ENCODE results near the gene THSD4.
A peak's percentile ranks its signal among the peaks of the same experiment; 100 is the strongest.

THSD4 gene

DNA sequence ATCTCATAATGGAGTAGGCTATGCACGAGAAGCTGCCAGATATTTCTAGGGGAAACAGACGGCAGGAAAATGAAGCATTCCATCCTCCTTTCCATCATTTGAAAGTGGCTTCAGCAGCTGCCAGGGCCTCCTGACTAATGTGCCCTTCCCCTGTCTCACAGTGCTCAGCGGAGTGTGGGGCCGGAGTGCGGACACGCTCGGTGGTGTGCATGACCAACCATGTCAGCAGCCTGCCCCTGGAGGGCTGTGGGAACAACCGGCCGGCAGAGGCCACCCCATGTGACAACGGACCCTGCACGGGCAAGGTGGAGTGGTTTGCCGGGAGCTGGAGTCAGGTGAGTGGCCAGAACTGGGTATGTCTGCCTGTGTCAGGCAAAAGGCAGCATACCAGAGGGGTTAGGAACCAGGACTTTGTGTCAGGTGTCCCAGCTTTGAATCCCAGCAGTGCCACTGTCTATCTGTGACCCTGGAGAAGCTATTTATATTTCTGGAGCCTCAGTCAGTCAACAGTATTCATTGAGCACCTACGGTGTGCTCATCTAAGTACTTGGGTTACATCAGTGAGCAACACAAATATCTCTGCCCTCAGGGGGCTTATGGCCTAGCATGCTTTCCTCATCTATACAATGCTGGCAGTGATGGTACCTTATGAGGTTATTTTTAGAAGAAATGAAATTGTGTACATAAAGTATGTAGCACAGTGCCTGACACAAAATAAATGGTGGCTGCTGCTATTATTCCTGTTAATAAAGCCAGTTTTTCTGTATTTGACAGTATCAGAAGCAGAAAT is 642.7 kb downstream of the THSD4 start:
- Histone ChIP-seq H3K36me3 (ENCODE audit: insufficient read depth, low read length) (peaks cover 4% of the 10 kb centered on the region), H3K9ac (ENCODE audit: low read depth, low read length) (no peak overlapping the region), H3K27me3 (ENCODE audit: control insufficient read depth, insufficient read depth, low read length) (no peaks in the 10 kb centered on the region)

DNA sequence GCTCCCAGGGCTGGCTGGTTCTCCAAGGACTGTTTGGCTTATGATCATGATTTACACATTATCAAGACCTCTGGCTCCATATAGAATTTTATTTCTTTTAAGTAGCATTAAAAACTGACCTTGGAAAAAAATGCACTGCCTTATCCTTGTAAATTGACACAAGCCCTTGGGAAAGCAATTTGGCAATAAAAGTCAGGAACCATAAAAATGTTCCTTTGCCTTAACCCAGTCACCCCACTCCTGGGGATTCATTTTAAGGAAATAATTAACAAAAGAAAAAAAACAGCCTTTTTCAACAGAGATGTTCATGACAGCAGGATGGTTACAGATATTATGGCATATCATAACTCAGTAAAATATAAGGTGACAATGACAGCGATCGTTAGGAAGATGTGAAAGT is 643.4 kb downstream of the THSD4 start:
- H3K4me3 ChIP-seq (ENCODE audit: low read length), result no peak overlapping the region
- peaks cover 4% of the 10 kb centered on the region for H3K36me3 ChIP-seq (ENCODE audit: insufficient read depth, low read length)
- no peaks in the 10 kb centered on the region for H3K27me3 ChIP-seq (ENCODE audit: control insufficient read depth, insufficient read depth, low read length)
- peaks cover 13% of the 10 kb centered on the region for H3K4me1 ChIP-seq (ENCODE audit: control insufficient read depth, insufficient read depth, low read length)
- H3K4me2 ChIP-seq (ENCODE audit: low read length), result no peak overlapping the region
- H3K9ac ChIP-seq (ENCODE audit: low read depth, low read length), result no peak overlapping the region
- H3K9me3 ChIP-seq (replicated peaks; ENCODE audit: low read length), result peaks cover 2% of the 10 kb centered on the region

More for the DNA sequence above, 642.7 kb downstream of the THSD4 start:
- Histone ChIP-seq H3K4me1 (ENCODE audit: control insufficient read depth, insufficient read depth, low read length) (peaks cover 20% of the 10 kb centered on the region), H3K9me3 (replicated peaks; ENCODE audit: low read length) (peaks cover 2% of the 10 kb centered on the region), H3K4me3 (ENCODE audit: low read length) (no peak overlapping the region), H3K4me2 (ENCODE audit: low read length) (no peak overlapping the region)

DNA sequence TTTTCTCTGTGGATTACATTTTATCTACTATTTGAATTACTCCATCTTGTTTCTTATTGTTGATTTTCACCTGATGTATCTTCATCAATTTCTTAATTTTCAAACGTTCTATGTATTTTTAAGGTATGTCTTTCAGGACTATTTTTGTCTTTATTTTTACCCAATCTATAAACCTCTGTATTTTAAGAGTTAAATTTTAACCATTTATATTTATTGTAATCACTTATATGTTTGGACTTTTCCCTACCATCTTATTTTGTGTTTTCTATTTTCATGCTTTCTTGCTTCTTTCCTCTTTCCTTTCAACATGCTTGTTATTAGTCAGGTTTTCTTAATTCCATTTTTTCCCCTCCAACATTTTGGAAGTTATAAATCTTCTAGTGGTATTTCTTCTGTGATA is 645.6 kb downstream of the THSD4 start:
- Histone ChIP-seq H3K9me3 (replicated peaks; ENCODE audit: low read length) (peaks cover 2% of the 10 kb centered on the region), H3K4me2 (ENCODE audit: low read length) (no peak overlapping the region), H3K9ac (ENCODE audit: low read depth, low read length) (no peak overlapping the region), H3K4me1 (ENCODE audit: control insufficient read depth, insufficient read depth, low read length) (peaks cover 11% of the 10 kb centered on the region), H3K27me3 (ENCODE audit: control insufficient read depth, insufficient read depth, low read length) (no peaks in the 10 kb centered on the region), H3K4me3 (ENCODE audit: low read length) (no peak overlapping the region), H3K36me3 (ENCODE audit: insufficient read depth, low read length) (peaks cover 11% of the 10 kb centered on the region)

DNA sequence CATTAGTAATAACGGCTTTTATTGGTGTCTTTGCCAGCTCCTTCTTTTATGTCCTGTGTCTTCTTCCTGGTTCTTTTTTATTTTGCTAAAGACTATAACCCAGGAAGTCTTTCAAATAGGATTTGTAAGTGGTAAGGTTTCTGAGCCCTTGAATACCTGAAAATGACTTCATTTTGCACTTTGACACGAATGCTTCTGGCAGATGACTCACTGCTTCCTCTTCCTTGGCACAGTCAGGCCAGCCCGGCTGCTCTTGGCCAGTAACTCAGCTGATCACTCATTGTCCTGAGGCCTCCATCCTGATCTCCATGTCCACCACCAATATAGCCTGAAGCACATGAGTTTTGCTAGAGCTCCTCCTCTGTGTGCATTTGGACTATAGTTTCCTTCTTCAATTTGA is 646.4 kb downstream of the THSD4 start:
- Histone ChIP-seq H3K27me3 (ENCODE audit: control insufficient read depth, insufficient read depth, low read length) (no peaks in the 10 kb centered on the region), H3K4me1 (ENCODE audit: control insufficient read depth, insufficient read depth, low read length) (peaks cover 11% of the 10 kb centered on the region), H3K9ac (ENCODE audit: low read depth, low read length) (no peak overlapping the region), H3K4me2 (ENCODE audit: low read length) (peak overlapping the region; percentile 16), H3K4me3 (ENCODE audit: low read length) (no peak overlapping the region), H3K36me3 (ENCODE audit: insufficient read depth, low read length) (peaks cover 11% of the 10 kb centered on the region), H3K9me3 (replicated peaks; ENCODE audit: low read length) (peaks cover 2% of the 10 kb centered on the region)

DNA sequence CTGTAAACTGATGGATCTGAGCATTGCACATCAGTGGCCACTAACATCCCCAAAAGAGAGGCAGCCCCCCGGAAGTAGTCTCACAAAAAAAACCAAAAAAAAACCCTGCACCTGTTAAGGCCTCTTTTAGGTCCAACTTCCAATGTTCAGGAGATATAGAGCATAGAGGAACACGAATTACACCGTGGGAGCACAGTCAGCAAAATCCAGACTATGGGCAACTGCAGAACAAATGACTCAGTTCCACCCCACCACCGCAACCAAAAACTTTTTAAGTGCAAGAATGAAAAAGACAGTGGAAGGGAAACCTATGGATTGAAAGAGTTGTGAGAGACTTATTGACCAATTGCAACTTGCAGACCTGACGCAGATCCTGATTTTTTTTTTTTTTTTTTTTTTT is 652.9 kb downstream of the THSD4 start:
- Histone ChIP-seq H3K4me2 (ENCODE audit: low read length) (no peak overlapping the region), H3K36me3 (ENCODE audit: insufficient read depth, low read length) (peaks cover 13% of the 10 kb centered on the region), H3K4me1 (ENCODE audit: control insufficient read depth, insufficient read depth, low read length) (no peaks in the 10 kb centered on the region), H3K27me3 (ENCODE audit: control insufficient read depth, insufficient read depth, low read length) (no peaks in the 10 kb centered on the region), H3K4me3 (ENCODE audit: low read length) (no peak overlapping the region), H3K9me3 (replicated peaks; ENCODE audit: low read length) (no peaks in the 10 kb centered on the region), H3K9ac (ENCODE audit: low read depth, low read length) (no peak overlapping the region)

DNA sequence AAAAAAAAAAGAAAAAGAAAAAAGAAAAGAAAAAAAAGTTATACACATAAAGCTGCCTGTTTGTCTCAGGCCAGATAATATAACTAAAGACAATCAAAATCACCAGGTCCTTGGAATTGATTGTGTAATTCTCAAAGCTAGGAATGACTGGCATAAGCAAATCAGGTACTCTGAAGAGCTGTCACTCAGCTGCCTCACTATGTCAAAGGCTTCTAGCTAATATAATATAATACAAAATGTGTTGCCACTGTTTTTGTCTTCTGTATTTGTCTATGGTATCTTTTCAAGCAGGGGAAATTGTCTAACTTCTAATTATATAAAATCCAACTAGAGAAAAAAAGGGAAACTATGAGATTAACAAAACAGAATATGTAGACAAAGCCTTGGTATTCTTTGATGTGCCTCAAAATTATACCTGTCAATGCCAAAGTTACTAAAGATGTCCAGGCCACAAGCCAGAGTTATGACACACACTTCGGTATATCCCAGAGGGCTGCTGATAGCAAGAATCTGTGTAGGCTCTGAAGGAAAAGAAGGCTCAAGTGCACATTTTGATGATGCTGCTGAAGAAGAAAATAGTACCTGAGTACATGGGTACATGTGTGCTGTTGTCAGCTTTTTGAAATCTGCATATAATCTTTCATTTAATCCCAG is 658.1 kb downstream of the THSD4 start:
- H3K9me3 ChIP-seq (replicated peaks; ENCODE audit: low read length), result no peaks in the 10 kb centered on the region
- H3K27me3 ChIP-seq (ENCODE audit: control insufficient read depth, insufficient read depth, low read length), result no peaks in the 10 kb centered on the region
- no peak overlapping the region for H3K4me3 ChIP-seq (ENCODE audit: low read length)
- H3K4me2 ChIP-seq (ENCODE audit: low read length), result no peak overlapping the region
- H3K9ac ChIP-seq (ENCODE audit: low read depth, low read length), result no peak overlapping the region
- peaks cover 11% of the 10 kb centered on the region for H3K4me1 ChIP-seq (ENCODE audit: control insufficient read depth, insufficient read depth, low read length)
- H3K36me3 ChIP-seq (ENCODE audit: insufficient read depth, low read length), result peaks cover 6% of the 10 kb centered on the region

DNA sequence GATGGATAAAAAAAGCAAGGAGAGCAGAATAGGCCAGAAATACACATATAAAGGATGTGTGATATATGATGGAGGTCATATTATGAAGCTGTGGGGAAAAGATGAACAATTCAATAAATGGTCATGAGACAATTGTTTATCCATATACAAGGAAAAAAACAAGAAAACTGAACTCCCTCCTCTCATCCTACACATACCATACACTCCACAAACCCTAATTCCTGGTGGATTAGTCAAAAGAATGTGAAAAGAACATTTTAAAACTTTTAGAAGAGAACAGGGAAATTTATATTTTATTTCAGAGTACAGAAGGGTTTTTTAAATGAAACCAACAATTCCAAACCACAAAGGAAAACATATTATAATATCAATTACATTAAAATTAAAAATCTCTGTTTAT is 660.6 kb downstream of the THSD4 start:
- no peaks in the 10 kb centered on the region for H3K9me3 ChIP-seq (replicated peaks; ENCODE audit: low read length)
- H3K4me3 ChIP-seq (ENCODE audit: low read length), result no peak overlapping the region
- H3K4me1 ChIP-seq (ENCODE audit: control insufficient read depth, insufficient read depth, low read length), result peaks cover 28% of the 10 kb centered on the region
- H3K4me2 ChIP-seq (ENCODE audit: low read length), result no peak overlapping the region
- H3K27me3 ChIP-seq (ENCODE audit: control insufficient read depth, insufficient read depth, low read length), result no peaks in the 10 kb centered on the region
- H3K9ac ChIP-seq (ENCODE audit: low read depth, low read length), result no peak overlapping the region
- peaks cover 6% of the 10 kb centered on the region for H3K36me3 ChIP-seq (ENCODE audit: insufficient read depth, low read length)

DNA sequence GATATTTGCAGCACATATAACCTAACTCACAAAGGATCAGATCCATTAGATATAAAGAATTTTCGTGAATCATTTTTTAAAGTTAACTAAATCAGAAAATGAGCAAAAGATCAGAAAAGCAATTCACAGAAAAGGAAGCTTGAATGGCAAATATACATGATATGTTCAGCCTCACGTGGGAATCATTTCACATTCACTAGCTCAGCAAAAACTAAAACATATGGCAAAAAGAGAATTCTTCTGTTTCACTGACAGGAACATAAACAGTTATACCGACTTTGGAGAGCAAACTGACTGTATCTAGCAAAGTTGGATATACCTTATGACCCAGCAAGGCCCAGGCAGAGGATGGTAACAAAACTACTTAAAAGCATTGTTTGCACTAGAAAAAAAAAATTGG is 661.0 kb downstream of the THSD4 start:
- Histone ChIP-seq H3K36me3 (ENCODE audit: insufficient read depth, low read length) (peaks cover 6% of the 10 kb centered on the region), H3K9ac (ENCODE audit: low read depth, low read length) (no peak overlapping the region), H3K9me3 (replicated peaks; ENCODE audit: low read length) (no peaks in the 10 kb centered on the region), H3K27me3 (ENCODE audit: control insufficient read depth, insufficient read depth, low read length) (no peaks in the 10 kb centered on the region), H3K4me2 (ENCODE audit: low read length) (no peak overlapping the region), H3K4me1 (ENCODE audit: control insufficient read depth, insufficient read depth, low read length) (peaks cover 33% of the 10 kb centered on the region), H3K4me3 (ENCODE audit: low read length) (no peak overlapping the region)

DNA sequence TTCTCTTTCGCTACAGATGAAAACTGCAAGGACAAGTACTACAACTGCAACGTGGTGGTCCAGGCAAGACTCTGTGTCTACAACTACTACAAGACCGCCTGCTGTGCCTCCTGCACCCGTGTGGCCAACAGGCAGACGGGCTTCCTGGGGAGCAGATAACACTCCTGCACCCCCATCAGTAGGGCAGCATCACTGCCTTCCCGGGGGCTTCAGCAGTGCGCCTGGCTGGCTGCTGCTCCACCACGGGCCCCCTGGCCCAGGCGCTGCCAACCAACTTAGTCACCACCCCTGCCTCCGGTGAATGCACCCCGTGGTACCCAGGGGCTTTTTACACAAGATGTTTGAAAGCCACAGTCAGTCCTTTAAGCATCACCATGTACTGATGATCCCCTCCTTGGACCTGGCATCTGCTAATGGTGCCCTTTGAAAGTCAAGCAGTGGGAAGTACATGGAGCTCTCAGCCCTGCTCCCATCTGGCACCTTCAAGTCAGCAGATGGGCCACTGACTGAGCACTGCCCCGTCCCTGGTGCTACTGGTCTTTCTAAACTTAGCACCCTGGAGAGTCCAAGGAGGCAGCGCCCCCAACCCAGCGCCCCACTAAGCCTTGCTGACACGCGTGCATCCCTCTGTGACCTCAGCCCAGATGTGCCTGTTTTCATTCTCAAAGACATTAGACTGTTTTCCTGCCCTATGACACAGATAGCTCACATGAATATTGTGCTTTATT is 662.1 kb downstream of the THSD4 start:
- Histone ChIP-seq H3K9me3 (replicated peaks; ENCODE audit: low read length) (no peaks in the 10 kb centered on the region), H3K4me3 (ENCODE audit: low read length) (no peak overlapping the region), H3K4me2 (ENCODE audit: low read length) (no peak overlapping the region), H3K9ac (ENCODE audit: low read depth, low read length) (no peak overlapping the region), H3K4me1 (ENCODE audit: control insufficient read depth, insufficient read depth, low read length) (peaks cover 39% of the 10 kb centered on the region), H3K27me3 (ENCODE audit: control insufficient read depth, insufficient read depth, low read length) (no peaks in the 10 kb centered on the region), H3K36me3 (ENCODE audit: insufficient read depth, low read length) (no peaks in the 10 kb centered on the region)

DNA sequence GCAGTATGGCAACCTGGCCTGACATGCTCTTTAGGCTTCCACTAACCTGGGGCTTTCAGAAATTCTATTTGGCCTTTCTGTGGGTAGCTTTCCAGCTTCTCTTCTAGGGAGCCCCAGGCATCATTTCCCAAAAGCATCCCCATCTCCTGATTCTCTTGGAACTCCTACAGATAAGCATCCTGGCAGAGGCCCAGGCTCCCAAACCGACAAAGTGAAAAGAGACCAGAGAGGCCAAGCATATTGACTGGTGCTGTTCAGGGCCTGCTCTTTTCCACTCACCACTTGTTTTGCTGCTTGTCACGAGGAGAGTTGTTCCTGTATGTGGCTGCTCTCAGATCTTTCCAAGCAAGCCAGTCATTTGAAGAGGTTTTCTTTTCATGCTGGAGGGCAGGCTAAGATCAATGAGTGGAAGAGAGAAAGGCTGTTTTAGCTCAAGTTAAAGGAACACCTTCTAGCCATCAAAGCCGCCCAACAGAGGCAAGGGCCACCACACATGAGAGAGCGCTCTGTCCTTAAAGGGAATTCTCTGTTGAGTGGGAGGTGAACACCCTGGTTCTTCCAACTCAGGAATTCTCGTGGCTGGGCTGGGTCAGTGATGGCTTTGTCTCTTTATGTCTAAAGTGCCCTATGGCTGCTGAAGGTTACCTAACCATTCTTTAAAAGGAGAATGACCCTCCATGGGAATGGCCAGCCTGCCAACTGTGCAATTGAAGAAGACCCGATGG is 664.0 kb downstream of the THSD4 start:
- peak overlapping the region; percentile 63 for H3K9ac ChIP-seq (ENCODE audit: low read depth, low read length)
- H3K4me2 ChIP-seq (ENCODE audit: low read length), result no peak overlapping the region
- no peak overlapping the region for H3K4me3 ChIP-seq (ENCODE audit: low read length)
- no peaks in the 10 kb centered on the region for H3K9me3 ChIP-seq (replicated peaks; ENCODE audit: low read length)
- peaks cover 39% of the 10 kb centered on the region for H3K4me1 ChIP-seq (ENCODE audit: control insufficient read depth, insufficient read depth, low read length)
- H3K36me3 ChIP-seq (ENCODE audit: insufficient read depth, low read length), result no peaks in the 10 kb centered on the region
- no peaks in the 10 kb centered on the region for H3K27me3 ChIP-seq (ENCODE audit: control insufficient read depth, insufficient read depth, low read length)

Measured in skeletal muscle satellite cell (primary cell).